A673 (cell line): ENCODE results near the gene CARTPT. TPM values are rescaled to one million over a fixed set of nuclear protein-coding genes. Genes with fewer than 3 reads are reported as not detected.

Experiments used
- BruUV-seq: library from RNA; stranded (reverse); fragments of 400-500 nt; replicated peaks from 2 replicates; lab custom pipeline; 2021; lab: Mats Ljungman, UMichigan
- CTCF ChIA-PET: fragments of 300-600 bp; sonication (Branson Sonifier 250); formaldehyde crosslinking; loops from one replicate; lab custom pipeline; 2022; ENCODE audit warnings: antibody characterized with exemption; lab: Charles Lee
- POLR2A ChIA-PET: fragments of 300-600 bp; sonication (Branson Sonifier 250); formaldehyde crosslinking; loops from one replicate; lab custom pipeline; 2022; ENCODE audit warnings: antibody characterized with exemption; ENCODE audit not compliant: low non-redundant PET; lab: Charles Lee
- DNase-seq: peaks from one replicate; pipeline ENCODE4 v3.0.0-alpha.2; 2015; ENCODE audit warnings: low spot score
- H3K27ac ChIP-seq: fragments of 200-600 bp; sonication (generic); 2 replicates; pipeline ENCODE4 v1.5.1; 2016; ENCODE audit warnings: mixed run types, low read depth, mild to moderate bottlenecking, mixed read lengths, antibody characterized with exemption, low read length; ENCODE audit not compliant: poor library complexity, severe bottlenecking
- H3K27me3 ChIP-seq: fragments of 200-600 bp; sonication (generic); replicated peaks from 2 replicates; pipeline ENCODE4 v1.6.1; 2017; ENCODE audit warnings: mixed run types, low read depth, mild to moderate bottlenecking, mixed read lengths, antibody characterized with exemption, low read length; ENCODE audit not compliant: insufficient read depth, poor library complexity
- H3K36me3 ChIP-seq: fragments of 200-600 bp; sonication (generic); 2 replicates; pipeline ENCODE4 v1.6.1; 2016; ENCODE audit warnings: mixed run types, mild to moderate bottlenecking, mixed read lengths, antibody characterized with exemption, low read length; ENCODE audit not compliant: insufficient read depth, poor library complexity, severe bottlenecking
- H3K4me1 ChIP-seq: fragments of 200-600 bp; sonication (generic); 2 replicates; pipeline ENCODE4 v1.6.1; 2017; ENCODE audit warnings: mixed run types, mild to moderate bottlenecking, mixed read lengths, antibody characterized with exemption, low read length; ENCODE audit not compliant: insufficient read depth, poor library complexity, severe bottlenecking
- H3K4me3 ChIP-seq: fragments of 200-600 bp; sonication (generic); 2 replicates; pipeline ENCODE4 v1.5.1; 2016; ENCODE audit warnings: low read depth, mixed run types, mild to moderate bottlenecking, mixed read lengths, low read length; ENCODE audit not compliant: poor library complexity, severe bottlenecking
- H3K9me3 ChIP-seq: fragments of 200-600 bp; sonication (generic); 2 replicates; pipeline ENCODE4 v1.6.1; 2016; ENCODE audit warnings: mixed run types, low read depth, mild to moderate bottlenecking, mixed read lengths, antibody characterized with exemption, low read length; ENCODE audit not compliant: poor library complexity, severe bottlenecking
- EZH2 ChIP-seq: fragments of 200-600 bp; sonication (generic); IDR thresholded peaks from 2 replicates; pipeline ENCODE4 v1.6.1; 2017; ENCODE audit warnings: borderline replicate concordance, low read depth, mild to moderate bottlenecking, mixed read lengths, antibody characterized with exemption, low read length; ENCODE audit not compliant: poor library complexity, severe bottlenecking
- intact Hi-C: fragments of 100-400 bp; cut with micrococcal nuclease; formaldehyde crosslinking; loops from one replicate; pipeline ENCODE4 v1.10.0; 2022; ENCODE audit not compliant: unreplicated experiment
- total RNA-seq: library from RNA; stranded (reverse); gene quantifications from 2 replicates; pipeline ENCODE4 v1.2.3, GENCODE V29; 2021
- TF ChIP-seq, protein P1 (sequence below): fragments of 300-800, 200-600 bp; sonication (generic); conservative IDR thresholded peaks from 2 replicates; pipeline ENCODE4 v1.5.1; 2017; ENCODE audit warnings: low read depth, mild to moderate bottlenecking, antibody characterized with exemption, low read length, moderate library complexity, mixed read lengths

Gene CARTPT
- total RNA-seq, 1 experiment from 2014 or later, result not detected

DNA sequence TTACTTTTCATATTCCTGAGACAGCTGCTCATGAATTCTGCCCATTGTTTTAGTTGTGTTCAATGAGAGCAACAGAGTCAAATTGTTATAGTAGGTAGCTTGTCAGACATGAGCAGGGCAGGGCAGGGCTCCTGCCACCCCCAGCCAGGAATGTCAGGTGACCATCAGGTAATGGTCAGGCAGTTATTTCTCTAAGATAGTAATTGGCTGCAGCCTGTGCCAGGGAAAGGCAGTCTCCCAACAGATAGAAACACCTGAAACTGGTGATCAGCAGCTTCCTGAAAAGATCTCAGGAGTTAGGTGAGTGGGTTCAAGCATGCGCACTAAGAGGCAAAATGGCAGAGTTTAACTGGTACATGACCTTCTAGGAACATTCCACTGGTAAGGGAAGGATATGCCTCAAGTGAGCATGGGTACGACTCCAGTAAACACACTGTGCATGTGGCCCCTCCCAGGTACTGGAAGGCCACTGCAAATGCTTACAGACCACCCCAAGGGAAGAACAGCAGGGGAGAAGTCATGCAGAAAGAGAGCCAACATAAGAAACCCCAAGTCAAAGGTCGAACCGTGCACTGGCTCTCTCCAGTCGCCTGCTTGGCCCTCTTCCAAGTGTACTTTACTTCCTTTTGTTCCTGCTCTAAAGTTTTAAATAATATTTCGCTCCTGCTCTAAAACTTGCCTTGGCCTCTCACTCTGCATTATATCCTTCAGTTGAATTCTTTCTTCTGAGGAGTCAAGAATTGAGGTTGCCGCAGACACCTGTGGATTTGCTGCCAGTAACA lies 25.1 kb downstream of the CARTPT start:
- DNase-seq, result no peak
- no peaks in the 10 kb centered on the region for H3K27me3 ChIP-seq
- no peak overlapping the region for H3K27ac ChIP-seq
- CTCF ChIA-PET, result interaction anchor here (0.7 kb wide), 1 partner anchor 34 kb away, joined by 4 read pairs; no protein-coding TSS in a partner anchor
- H3K4me3 ChIP-seq, result no peak overlapping the region
- POLR2A ChIA-PET, result no interaction called here
- no peaks in the 10 kb centered on the region for H3K9me3 ChIP-seq
- H3K36me3 ChIP-seq, result no peaks in the 10 kb centered on the region
- intact Hi-C loops, result no loop called here
- no peaks in the 10 kb centered on the region for H3K4me1 ChIP-seq
- no peak for TF ChIP-seq EZH2
- TF ChIP-seq, protein P1, sequence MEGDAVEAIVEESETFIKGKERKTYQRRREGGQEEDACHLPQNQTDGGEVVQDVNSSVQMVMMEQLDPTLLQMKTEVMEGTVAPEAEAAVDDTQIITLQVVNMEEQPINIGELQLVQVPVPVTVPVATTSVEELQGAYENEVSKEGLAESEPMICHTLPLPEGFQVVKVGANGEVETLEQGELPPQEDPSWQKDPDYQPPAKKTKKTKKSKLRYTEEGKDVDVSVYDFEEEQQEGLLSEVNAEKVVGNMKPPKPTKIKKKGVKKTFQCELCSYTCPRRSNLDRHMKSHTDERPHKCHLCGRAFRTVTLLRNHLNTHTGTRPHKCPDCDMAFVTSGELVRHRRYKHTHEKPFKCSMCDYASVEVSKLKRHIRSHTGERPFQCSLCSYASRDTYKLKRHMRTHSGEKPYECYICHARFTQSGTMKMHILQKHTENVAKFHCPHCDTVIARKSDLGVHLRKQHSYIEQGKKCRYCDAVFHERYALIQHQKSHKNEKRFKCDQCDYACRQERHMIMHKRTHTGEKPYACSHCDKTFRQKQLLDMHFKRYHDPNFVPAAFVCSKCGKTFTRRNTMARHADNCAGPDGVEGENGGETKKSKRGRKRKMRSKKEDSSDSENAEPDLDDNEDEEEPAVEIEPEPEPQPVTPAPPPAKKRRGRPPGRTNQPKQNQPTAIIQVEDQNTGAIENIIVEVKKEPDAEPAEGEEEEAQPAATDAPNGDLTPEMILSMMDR, result no peak
- BruUV-seq, result no TSS peak

DNA sequence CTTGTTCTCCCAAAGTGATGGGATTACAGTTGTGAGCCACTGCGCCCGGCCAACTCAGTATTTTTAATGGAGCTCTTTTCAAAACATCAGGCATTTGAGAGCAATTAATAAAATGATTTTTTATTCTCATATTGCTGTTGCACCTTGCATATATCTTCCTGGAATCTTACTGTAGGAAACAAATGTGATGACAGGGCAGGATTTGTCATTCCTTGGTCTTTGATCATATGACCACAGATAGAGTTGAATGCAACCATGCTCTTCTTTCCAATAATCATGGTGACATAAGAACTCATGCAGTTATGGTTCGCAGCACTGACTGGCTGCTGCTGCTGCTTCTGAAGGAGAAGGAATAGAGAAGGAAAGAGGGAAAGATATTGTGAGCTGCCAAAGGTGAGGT lies 28.1 kb downstream of the CARTPT start:
- CTCF ChIA-PET, result no interaction called here
- intact Hi-C loops, result no loop called here

DNA sequence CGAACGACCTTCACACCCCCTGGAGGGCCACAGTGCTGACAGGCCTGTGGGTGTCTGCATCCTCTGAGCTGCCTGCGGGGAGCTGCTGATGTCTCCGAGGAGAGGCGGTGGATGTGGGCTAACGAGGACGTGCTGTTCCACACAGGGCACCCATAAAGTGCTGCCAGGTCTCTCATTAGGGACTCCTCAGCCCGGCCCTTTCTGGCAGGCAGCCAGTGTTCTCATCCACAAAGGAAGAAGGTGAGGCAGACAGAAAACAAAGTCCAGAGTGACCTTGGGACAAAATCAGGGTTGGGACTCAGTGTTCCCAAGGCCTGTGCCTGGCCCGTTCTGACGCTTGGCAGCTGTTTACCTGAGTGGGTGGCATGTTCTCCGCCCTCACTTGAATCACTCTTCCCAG lies 29.3 kb downstream of the CARTPT start:
- CTCF ChIA-PET, result no interaction called here

More for the DNA sequence above, 28.1 kb downstream of the CARTPT start:
- Histone ChIP-seq H3K27ac (no peak overlapping the region), H3K27me3 (no peaks in the 10 kb centered on the region), H3K36me3 (no peaks in the 10 kb centered on the region), H3K4me3 (no peak overlapping the region), H3K9me3 (no peaks in the 10 kb centered on the region), H3K4me1 (no peaks in the 10 kb centered on the region)
- no TSS peak for BruUV-seq
- POLR2A ChIA-PET, result no interaction called here
- DNase-seq, result no peak
- no peak for TF ChIP-seq EZH2
- TF ChIP-seq, protein P1, result no peak

More for the DNA sequence above, 29.3 kb downstream of the CARTPT start:
- Histone ChIP-seq H3K4me3 (no peak overlapping the region), H3K27me3 (no peaks in the 10 kb centered on the region), H3K27ac (no peak overlapping the region), H3K4me1 (no peaks in the 10 kb centered on the region), H3K36me3 (no peaks in the 10 kb centered on the region), H3K9me3 (no peaks in the 10 kb centered on the region)
- TF ChIP-seq, protein P1, result no peak
- no peak for TF ChIP-seq EZH2
- BruUV-seq, result no TSS peak
- POLR2A ChIA-PET, result no interaction called here
- intact Hi-C loops, result no loop called here
- DNase-seq, result no peak
